Endothelial cell of umbilical vein (primary cell): ENCODE measurements around the gene UNC45A. TPM values are rescaled to one million over a fixed set of nuclear protein-coding genes. Genes with fewer than 3 reads are reported as not detected.

Source experiments
- BruUV-seq: library from RNA; stranded (reverse); fragments of 400-500 nt; replicated peaks from 2 replicates; lab custom pipeline; 2021; lab: Mats Ljungman, UMichigan
- CTCF ChIA-PET: fragments of 300-600, 350-600 bp; sonication (Branson Sonifier 250); formaldehyde crosslinking; loops from one replicate; lab custom pipeline; 2021; ENCODE audit warnings: antibody characterized with exemption, inconsistent platforms; lab: Charles Lee
- POLR2A ChIA-PET: fragments of 300-600, 350-600 bp; sonication (Branson Sonifier 250); formaldehyde crosslinking; loops from one replicate; lab custom pipeline; 2021; ENCODE audit warnings: antibody characterized with exemption, inconsistent platforms; lab: Charles Lee
- DNase-seq: peaks from one replicate; pipeline ENCODE4 v3.0.0-alpha.2; 2011; ENCODE audit warnings: low read depth, low spot score
- FAIRE-seq: peaks from 2 replicates; lab custom pipeline; 2011; peaks lifted over from hg19 to GRCh38; lab: Jason Lieb, UNC
- H2AFZ ChIP-seq: 2 replicates; pipeline ENCODE4 v1.6.0; 2012; ENCODE audit warnings: low read depth, low read length, control low read depth, inconsistent platforms
- H3K27ac ChIP-seq: 2 replicates; pipeline ENCODE4 v1.5.1; 2011; ENCODE audit warnings: low read depth, mild to moderate bottlenecking, control low read depth, low read length, moderate library complexity; ENCODE audit not compliant: insufficient read depth
- H3K27me3 ChIP-seq, 2 experiments: 2 replicates each; pipeline versions ENCODE4 v1.6.0 to v1.6.1; 2011; ENCODE audit warnings: low read length in 2 of 2, mixed read lengths in 1 of 2; ENCODE audit not compliant: control insufficient read depth in 2 of 2, insufficient read depth in 2 of 2
- H3K36me3 ChIP-seq, 2 experiments: 2 replicates in 1 of 2; 3 replicates in 1 of 2; pipeline ENCODE4 v1.5.1; 2011; ENCODE audit warnings: low read length in 2 of 2, mild to moderate bottlenecking in 1 of 2, moderate library complexity in 1 of 2; ENCODE audit not compliant: control insufficient read depth in 2 of 2, insufficient read depth in 2 of 2; ENCODE audit errors: extremely low read depth in 1 of 2
- H3K4me1 ChIP-seq: 3 replicates; pipeline ENCODE4 v1.5.1; 2011; ENCODE audit warnings: mild to moderate bottlenecking, low read length; ENCODE audit not compliant: control insufficient read depth, insufficient read depth; ENCODE audit errors: extremely low read depth
- H3K4me2 ChIP-seq: 2 replicates; pipeline ENCODE4 v1.6.1; 2011; ENCODE audit warnings: low read length, control low read depth, mixed read lengths; ENCODE audit not compliant: insufficient read depth
- H3K4me3 ChIP-seq, 3 experiments: fragments of 200-600 bp in 1 of 3; sonication (generic), shearing (Covaris generic) in 1 of 3; replicated peaks in 1 of 3; 2 replicates each; pipeline ENCODE4 v1.5.1; 2011 to 2016; ENCODE audit warnings: control low read depth in 3 of 3, low read length in 3 of 3, mild to moderate bottlenecking in 2 of 3, inconsistent platforms in 1 of 3, low read depth in 1 of 3, moderate library complexity in 1 of 3; ENCODE audit not compliant: insufficient read depth in 1 of 3
- H3K79me2 ChIP-seq: 2 replicates; pipeline ENCODE4 v1.6.0; 2012; ENCODE audit warnings: low read length, inconsistent platforms; ENCODE audit not compliant: control insufficient read depth, insufficient read depth
- H3K9ac ChIP-seq: replicated peaks from 2 replicates; pipeline ENCODE3; 2011; ENCODE audit warnings: low read length, control low read depth; ENCODE audit not compliant: insufficient read depth; ENCODE audit errors: extremely low read depth
- H3K9me1 ChIP-seq: replicated peaks from 3 replicates; pipeline ENCODE4 v1.6.0; 2011; ENCODE audit warnings: mild to moderate bottlenecking, low read length; ENCODE audit not compliant: control insufficient read depth, insufficient read depth; ENCODE audit errors: extremely low read depth
- H3K9me3 ChIP-seq: replicated peaks from 2 replicates; pipeline ENCODE4 v1.5.1; 2012; ENCODE audit warnings: low read length, inconsistent platforms; ENCODE audit not compliant: control insufficient read depth, insufficient read depth
- H4K20me1 ChIP-seq: replicated peaks from 2 replicates; pipeline ENCODE3; 2011; ENCODE audit warnings: mild to moderate bottlenecking, low read length; ENCODE audit not compliant: control insufficient read depth, insufficient read depth; ENCODE audit errors: extremely low read depth
- CTCF ChIP-seq, 2 donors: IDR thresholded peaks; 1 replicate in 1 of 2; 2 replicates in 1 of 2; pipeline ENCODE4 v1.5.1; 2011; ENCODE audit warnings: low read length in 2 of 2, mild to moderate bottlenecking in 2 of 2, moderate library complexity in 2 of 2, control low read depth in 1 of 2, inconsistent platforms in 1 of 2, low read depth in 1 of 2; ENCODE audit not compliant: insufficient read depth in 1 of 2; ENCODE audit errors: extremely low read depth in 1 of 2
- EZH2 ChIP-seq: IDR thresholded peaks from 2 replicates; pipeline ENCODE4 v1.6.1; 2012; ENCODE audit warnings: borderline replicate concordance, low read depth, mild to moderate bottlenecking, moderate library complexity, low read length, inconsistent platforms; ENCODE audit not compliant: severe bottlenecking
- FOS ChIP-seq: IDR thresholded peaks from 2 replicates; pipeline ENCODE4 v1.6.1; 2011; ENCODE audit warnings: mild to moderate bottlenecking, low read length, moderate library complexity, borderline replicate concordance; ENCODE audit not compliant: insufficient read depth
- GATA2 ChIP-seq: IDR thresholded peaks from 2 replicates; pipeline ENCODE4 v1.7.0; 2011; ENCODE audit warnings: low read depth, mild to moderate bottlenecking, moderate library complexity, mixed read lengths, low read length; ENCODE audit not compliant: insufficient read length, insufficient read depth
- JUN ChIP-seq: IDR thresholded peaks from 2 replicates; pipeline ENCODE4 v1.6.1; 2011; ENCODE audit warnings: borderline replicate concordance, low read depth; ENCODE audit not compliant: insufficient read length, insufficient read depth
- MYC ChIP-seq: IDR thresholded peaks from one replicate; pipeline ENCODE4 v1.6.1; 2011; ENCODE audit warnings: mild to moderate bottlenecking, low read depth, low read length
- POLR2A ChIP-seq: IDR thresholded peaks from 2 replicates; pipeline ENCODE4 v1.6.1; 2012; ENCODE audit warnings: low read depth, mild to moderate bottlenecking, control low read depth, low read length
- POLR2AphosphoS5 ChIP-seq: IDR thresholded peaks from 2 replicates; pipeline ENCODE4 v1.6.1; 2012; ENCODE audit warnings: low read depth, mild to moderate bottlenecking, control low read depth, low read length, moderate library complexity; ENCODE audit not compliant: insufficient read depth
- dilution Hi-C: fragments of 300-500 bp; cut with MboI; formaldehyde crosslinking; loops from one replicate; pipeline ENCODE4 v1.15.0; 2019; ENCODE audit warnings: low sequenced_read_pairs; ENCODE audit not compliant: extremely low pct_ligation_motif_present
- intact Hi-C: fragments of 100-400 bp; cut with micrococcal nuclease; formaldehyde crosslinking; loops from one replicate; pipeline ENCODE4 v1.10.0; 2022
- polyA plus RNA-seq, 4 experiments: library from polyadenylated mRNA; depleted of rRNA in 3 of 4; stranded (reverse) in 3 of 4; unstranded in 1 of 4; fragments of >200 nt; gene quantifications; 2 replicates each; pipeline versions ENCODE4 v1.2.1 to v1.2.3, GENCODE V29; 2011 to 2012; ENCODE audit warnings: missing spikeins in 1 of 4
- total RNA-seq: library from RNA; stranded (reverse); gene quantifications from 2 replicates; pipeline ENCODE4 v1.2.3, GENCODE V29; 2021

Gene UNC45A
- total and polyA plus RNA-seq, 2 donors (not counting 3 experiments of a cell fraction or from before 2014, with no cell fraction given): 103 to 106 TPM

GRCh38 chr15:90917569-90917968, 17.5 kb upstream of the UNC45A start:
- H3K9ac ChIP-seq: no peak overlapping the region
- POLR2A ChIA-PET: no interaction called here
- CTCF ChIA-PET: interaction anchor here (1.6 to 2.0 kb wide), 2 partner anchors 15 kb away, joined by 3 to 8 read pairs; partner anchors contain the start of genes HDDC3 and MAN2A2

More at GRCh38 chr15:90917569-90917968, 17.5 kb upstream of the UNC45A start:
- H3K27me3 ChIP-seq: no peaks in the 10 kb centered on the region
- H3K4me2 ChIP-seq: no peak overlapping the region
- no peak for TF ChIP-seq MYC
- no peak for TF ChIP-seq JUN
- no peak for TF ChIP-seq POLR2AphosphoS5
- no peak for TF ChIP-seq CTCF (IDR thresholded peaks at IDR 0.05; ENCODE audit: extremely low read depth in 1 of 2, insufficient read depth in 1 of 2, low read depth in 1 of 2, low read length in 2 of 2)
- TF ChIP-seq GATA2: no peak
- no peak for TF ChIP-seq POLR2A
- TF ChIP-seq FOS: no peak
- no peak for TF ChIP-seq EZH2
- DNase-seq (no peak), FAIRE-seq (no peak)
- no TSS peak for BruUV-seq
- no peak overlapping the region for H3K4me3 ChIP-seq
- H3K9me1 ChIP-seq: no peaks in the 10 kb centered on the region
- intact Hi-C loops: no loop called here
- H3K27ac ChIP-seq: no peak overlapping the region
- no peaks in the 10 kb centered on the region for H3K79me2 ChIP-seq
- H3K4me1 ChIP-seq: no peaks in the 10 kb centered on the region
- no peaks in the 10 kb centered on the region for H4K20me1 ChIP-seq
- H2AFZ ChIP-seq: no peak overlapping the region
- no peaks in the 10 kb centered on the region for H3K9me3 ChIP-seq
- H3K36me3 ChIP-seq: peaks cover 2 to 53% of the 10 kb centered on the region in 2 experiments
- dilution Hi-C loops: no loop called here
